Activated CD4-positive, alpha-beta T cell treated with anti-CD3 and anti-CD28 coated beads, Interleukin-2, amount 10 ng/mL, durations not matched to agents 7 days and 5 days (primary cell): Measurements from ENCODE around the gene PLSCR4. TPM values are rescaled to one million over a fixed set of nuclear protein-coding genes. Genes with fewer than 3 reads are reported as not detected.
A peak's percentile ranks its signal among the peaks of the same experiment; 100 is the strongest.

Experiments
- CTCF ChIA-PET: fragments of 350-600 bp; sonication (Branson Sonifier 250); formaldehyde crosslinking; loops from one replicate; lab custom pipeline; 2021; ENCODE audit warnings: antibody characterized with exemption; lab: Charles Lee
- POLR2A ChIA-PET: fragments of 350-600 bp; sonication (Branson Sonifier 250); formaldehyde crosslinking; loops from one replicate; lab custom pipeline; 2021; ENCODE audit warnings: antibody characterized with exemption; lab: Charles Lee
- DNase-seq: peaks from one replicate; pipeline ENCODE4 v3.0.0-alpha.2; 2020
- H3K27ac Mint-ChIP-seq: one replicate; pipeline ENCODE4 v1.8.0; 2021; ENCODE audit warnings: mild to moderate bottlenecking, moderate library complexity, mixed read lengths
- H3K27me3 Mint-ChIP-seq: one replicate; pipeline ENCODE4 v1.8.0; 2021; ENCODE audit warnings: mixed read lengths
- H3K36me3 Mint-ChIP-seq: one replicate; pipeline ENCODE4 v1.8.0; 2021; ENCODE audit warnings: low read depth, mixed read lengths
- H3K4me1 Mint-ChIP-seq: one replicate; pipeline ENCODE4 v1.8.0; 2021; ENCODE audit warnings: mixed read lengths
- H3K4me3 Mint-ChIP-seq: one replicate; pipeline ENCODE4 v1.8.0; 2021; ENCODE audit warnings: mild to moderate bottlenecking, moderate library complexity, mixed read lengths
- H3K9me3 Mint-ChIP-seq: one replicate; pipeline ENCODE4 v1.8.0; 2021; ENCODE audit warnings: mixed read lengths
- total RNA-seq, 2 experiments: library from RNA; stranded (reverse); gene quantifications; one replicate each; pipeline ENCODE4 v1.2.3, GENCODE V29; 2021

The PLSCR4 gene
- total RNA-seq, 2 experiments from 2014 or later = 0.12 TPM; not detected in 1

GRCh38 chr3:146160964-146161662 is 89.8 kb downstream of the PLSCR4 start, which contains the start of gene PLOD2:
Gene PLOD2, minus strand, starts transcription at chr3:146161184. Its CDS starts 195 bp downstream, at chr3:146160989.
- DNase-seq = peak; percentile 8
- CTCF ChIA-PET = no interaction called here
- no peaks in the 10 kb centered on the region for H3K9me3 Mint-ChIP-seq
- POLR2A ChIA-PET = no interaction called here
- peak within 1 kb of the TSS; percentile 53 for H3K4me3 Mint-ChIP-seq
- peaks cover 16% of the 10 kb centered on the region for H3K4me1 Mint-ChIP-seq
- H3K36me3 Mint-ChIP-seq = no peaks in the 10 kb centered on the region
- H3K27ac Mint-ChIP-seq = no peak within 1 kb of the TSS
- H3K27me3 Mint-ChIP-seq = peaks cover 62% of the 10 kb centered on the region

GRCh38 chr3:146160321-146160963 is 90.5 kb downstream of the PLSCR4 start:
- Mint-ChIP-seq H3K27me3 (peaks cover 60% of the 10 kb centered on the region), H3K9me3 (no peaks in the 10 kb centered on the region), H3K4me3 (peak overlapping the region; percentile 53), H3K27ac (no peak overlapping the region), H3K36me3 (no peaks in the 10 kb centered on the region), H3K4me1 (peaks cover 16% of the 10 kb centered on the region)
- ChIA-PET CTCF (no interaction called here), POLR2A (no interaction called here)
- DNase-seq = peak; percentile 7

- Mint-ChIP-seq H3K27me3 (peaks cover 57% of the 10 kb centered on the region), H3K9me3 (no peaks in the 10 kb centered on the region), H3K36me3 (no peaks in the 10 kb centered on the region), H3K4me1 (peaks cover 16% of the 10 kb centered on the region), H3K27ac (no peak overlapping the region), H3K4me3 (peak overlapping the region; percentile 53)
- CTCF ChIA-PET = no interaction called here
- POLR2A ChIA-PET = no interaction called here
- DNase-seq = no peak
These were observed 91.1 kb downstream of the PLSCR4 start for GRCh38 chr3:146159616-146160320.

GRCh38 chr3:146159037-146159436 is 91.9 kb downstream of the PLSCR4 start:
- H3K27me3 Mint-ChIP-seq = peaks cover 56% of the 10 kb centered on the region
- ChIA-PET POLR2A (no interaction called here), CTCF (no interaction called here)
- H3K27ac Mint-ChIP-seq = no peak overlapping the region
- DNase-seq = no peak
- peaks cover 16% of the 10 kb centered on the region for H3K4me1 Mint-ChIP-seq
- no peaks in the 10 kb centered on the region for H3K9me3 Mint-ChIP-seq
- no peaks in the 10 kb centered on the region for H3K36me3 Mint-ChIP-seq
- no peak overlapping the region for H3K4me3 Mint-ChIP-seq

GRCh38 chr3:146157325-146158060 is 93.4 kb downstream of the PLSCR4 start:
- H3K27me3 Mint-ChIP-seq = peaks cover 47% of the 10 kb centered on the region
- no peaks in the 10 kb centered on the region for H3K36me3 Mint-ChIP-seq
- no peaks in the 10 kb centered on the region for H3K9me3 Mint-ChIP-seq
- no peak overlapping the region for H3K27ac Mint-ChIP-seq
- CTCF ChIA-PET = no interaction called here
- no peak for DNase-seq
- POLR2A ChIA-PET = no interaction called here
- H3K4me1 Mint-ChIP-seq = peaks cover 16% of the 10 kb centered on the region
- no peak overlapping the region for H3K4me3 Mint-ChIP-seq

GRCh38 chr3:146156666-146157314 is 94.1 kb downstream of the PLSCR4 start:
- CTCF ChIA-PET = no interaction called here
- POLR2A ChIA-PET = no interaction called here

GRCh38 chr3:146156095-146156494 is 94.8 kb downstream of the PLSCR4 start:
- no peak overlapping the region for H3K4me3 Mint-ChIP-seq
- ChIA-PET CTCF (no interaction called here), POLR2A (no interaction called here)
- H3K4me1 Mint-ChIP-seq = peaks cover 8% of the 10 kb centered on the region
- no peaks in the 10 kb centered on the region for H3K36me3 Mint-ChIP-seq
- DNase-seq = no peak
- H3K9me3 Mint-ChIP-seq = no peaks in the 10 kb centered on the region
- H3K27me3 Mint-ChIP-seq = peaks cover 33% of the 10 kb centered on the region
- H3K27ac Mint-ChIP-seq = no peak overlapping the region

More at GRCh38 chr3:146156666-146157314, 94.1 kb downstream of the PLSCR4 start:
- H3K9me3 Mint-ChIP-seq = no peaks in the 10 kb centered on the region
- H3K27me3 Mint-ChIP-seq = peaks cover 40% of the 10 kb centered on the region
- no peak for DNase-seq
- H3K4me1 Mint-ChIP-seq = peaks cover 12% of the 10 kb centered on the region
- no peak overlapping the region for H3K27ac Mint-ChIP-seq
- no peak overlapping the region for H3K4me3 Mint-ChIP-seq
- no peaks in the 10 kb centered on the region for H3K36me3 Mint-ChIP-seq

GRCh38 chr3:146154995-146155394 is 95.9 kb downstream of the PLSCR4 start:
- POLR2A ChIA-PET = no interaction called here
- DNase-seq = no peak
- no peak overlapping the region for H3K4me3 Mint-ChIP-seq
- no peak overlapping the region for H3K27ac Mint-ChIP-seq
- peaks cover 28% of the 10 kb centered on the region for H3K27me3 Mint-ChIP-seq
- no peaks in the 10 kb centered on the region for H3K36me3 Mint-ChIP-seq
- H3K9me3 Mint-ChIP-seq = no peaks in the 10 kb centered on the region
- H3K4me1 Mint-ChIP-seq = peaks cover 3% of the 10 kb centered on the region
- CTCF ChIA-PET = no interaction called here

GRCh38 chr3:146154316-146154715 is 96.6 kb downstream of the PLSCR4 start:
- H3K4me1 Mint-ChIP-seq = no peaks in the 10 kb centered on the region
- no peak for DNase-seq
- H3K36me3 Mint-ChIP-seq = no peaks in the 10 kb centered on the region
- H3K27ac Mint-ChIP-seq = no peak overlapping the region
- POLR2A ChIA-PET = no interaction called here
- H3K4me3 Mint-ChIP-seq = no peak overlapping the region
- CTCF ChIA-PET = no interaction called here
- H3K9me3 Mint-ChIP-seq = no peaks in the 10 kb centered on the region
- peaks cover 23% of the 10 kb centered on the region for H3K27me3 Mint-ChIP-seq

GRCh38 chr3:146153429-146153828 is 97.5 kb downstream of the PLSCR4 start:
- Mint-ChIP-seq H3K27ac (no peak overlapping the region), H3K9me3 (no peaks in the 10 kb centered on the region), H3K4me3 (no peak overlapping the region), H3K4me1 (no peaks in the 10 kb centered on the region), H3K27me3 (peaks cover 15% of the 10 kb centered on the region), H3K36me3 (no peaks in the 10 kb centered on the region)
- POLR2A ChIA-PET = no interaction called here
- no peak for DNase-seq
- CTCF ChIA-PET = interaction anchor here (0.6 kb wide), 1 partner anchor 110 kb away, joined by 6 read pairs; no protein-coding TSS in a partner anchor

GRCh38 chr3:146152834-146153233 is 98.1 kb downstream of the PLSCR4 start:
- ChIA-PET POLR2A (no interaction called here), CTCF (interaction anchor here (0.6 kb wide), 1 partner anchor 109 kb away, joined by 6 read pairs; no protein-coding TSS in a partner anchor)
- H3K27ac Mint-ChIP-seq = no peak overlapping the region
- H3K9me3 Mint-ChIP-seq = no peaks in the 10 kb centered on the region
- H3K4me3 Mint-ChIP-seq = no peak overlapping the region
- DNase-seq = no peak
- no peaks in the 10 kb centered on the region for H3K36me3 Mint-ChIP-seq
- peaks cover 12% of the 10 kb centered on the region for H3K27me3 Mint-ChIP-seq
- H3K4me1 Mint-ChIP-seq = no peaks in the 10 kb centered on the region

- H3K9me3 Mint-ChIP-seq = no peaks in the 10 kb centered on the region
- no peak overlapping the region for H3K4me3 Mint-ChIP-seq
- ChIA-PET POLR2A (no interaction called here), CTCF (no interaction called here)
- no peaks in the 10 kb centered on the region for H3K4me1 Mint-ChIP-seq
- H3K27ac Mint-ChIP-seq = no peak overlapping the region
- no peaks in the 10 kb centered on the region for H3K27me3 Mint-ChIP-seq
- no peak for DNase-seq
- no peaks in the 10 kb centered on the region for H3K36me3 Mint-ChIP-seq
These were observed 102.4 kb downstream of the PLSCR4 start for GRCh38 chr3:146148468-146148931.
